HG03521 (cell line): ENCODE data around the gene FBL.

ENCODE experiments used
- ATAC-seq: cut with Tn5 transposase; IDR thresholded peaks from one replicate; pipeline ENCODE4 v1.9.1; 2021; ENCODE audit warnings: mild to moderate bottlenecking, moderate library complexity; ENCODE audit not compliant: unreplicated experiment

The FBL gene

GRCh38 chr19:39796000-39796498, 50.1 kb downstream of the FBL start:
- ATAC-seq, result no peak

GRCh38 chr19:39795001-39795400, 51.2 kb downstream of the FBL start:
- ATAC-seq, result no peak

GRCh38 chr19:39792999-39793546, 53.1 kb downstream of the FBL start:
- peak; percentile 64 for ATAC-seq

GRCh38 chr19:39788244-39788643, 57.9 kb downstream of the FBL start:
- no peak for ATAC-seq
